AG04450 (cell line): ENCODE results near the gene PPOX. TPM values are rescaled to one million over a fixed set of nuclear protein-coding genes. Genes with fewer than 3 reads are reported as not detected.

Source experiments
- CTCF ChIA-PET: fragments of 300-600, 350-600 bp; formaldehyde crosslinking; extraction: SDS; loops from one replicate; lab custom pipeline; 2022; ENCODE audit warnings: antibody characterized with exemption, inconsistent platforms; lab: Charles Lee
- POLR2A ChIA-PET: fragments of 350-600 bp; formaldehyde crosslinking; extraction: SDS; loops from one replicate; lab custom pipeline; 2021; ENCODE audit warnings: antibody characterized with exemption, inconsistent platforms; lab: Yijun Ruan, JAX
- DNase-seq: peaks from one replicate; pipeline ENCODE4 v3.0.0-alpha.2; 2011; ENCODE audit warnings: low read depth, low spot score
- H3K27ac ChIP-seq: one replicate; pipeline ENCODE4 v1.5.1; 2012; ENCODE audit warnings: low read depth, low read length, control low read depth
- H3K27me3 ChIP-seq: one replicate; pipeline ENCODE4 v1.6.0; 2012; ENCODE audit warnings: low read length; ENCODE audit not compliant: control insufficient read depth, insufficient read depth
- H3K4me3 ChIP-seq: 2 replicates; pipeline ENCODE4 v1.5.1; 2011; ENCODE audit warnings: mild to moderate bottlenecking, low read depth, low read length, control low read depth
- H3K9me3 ChIP-seq: 2 replicates; pipeline ENCODE4 v1.5.1; 2012; ENCODE audit warnings: low read length; ENCODE audit not compliant: control insufficient read depth, insufficient read depth
- CTCF ChIP-seq: IDR thresholded peaks from 2 replicates; pipeline ENCODE4 v1.5.1; 2011; ENCODE audit warnings: low read depth, low read length, control low read depth, inconsistent platforms
- polyA plus RNA-seq: library from polyadenylated mRNA; depleted of rRNA; stranded (reverse); fragments of >200 nt; gene quantifications from 2 replicates; pipeline ENCODE4 v1.2.3, GENCODE V29; 2011

The PPOX gene
- polyA plus RNA-seq, 1 experiment: 9.8 TPM

GRCh38 chr1:161176468-161177111, 10.4 kb downstream of the PPOX start:
- no peak for DNase-seq
- CTCF ChIA-PET: interaction anchor here (0.6 to 1.9 kb wide), 4 partner anchors 11 to 145 kb away, joined by 6 to 15 read pairs (median 7); partner anchors contain the start of gene PPOX
- Histone ChIP-seq H3K9me3 (no peaks in the 10 kb centered on the region), H3K27ac (peak overlapping the region; percentile 47), H3K4me3 (peak overlapping the region; percentile 98), H3K27me3 (no peaks in the 10 kb centered on the region)
- no peak for TF ChIP-seq CTCF
- POLR2A ChIA-PET: interaction anchor here (0.7 to 1.0 kb wide), 2 partner anchors 11 to 26 kb away, joined by 3 read pairs; partner anchors contain the start of genes NDUFS2 and PPOX

- no peak for DNase-seq
- no peaks in the 10 kb centered on the region for H3K9me3 ChIP-seq
- POLR2A ChIA-PET: interaction anchor here (0.7 kb wide), 1 partner anchor 25 kb away, joined by 3 read pairs; the partner anchor contains the start of gene NDUFS2
- CTCF ChIA-PET: interaction anchor here (0.7 to 1.9 kb wide), 2 partner anchors 15 to 145 kb away, joined by 6 to 15 read pairs; no protein-coding TSS in a partner anchor
- no peak for TF ChIP-seq CTCF
- H3K27ac ChIP-seq: peak within 1 kb of the TSS; percentile 47
- H3K4me3 ChIP-seq: peak within 1 kb of the TSS; percentile 98
- no peaks in the 10 kb centered on the region for H3K27me3 ChIP-seq
These were observed 11.1 kb downstream of the PPOX start, which contains the start of gene B4GALT3 for GRCh38 chr1:161177112-161177935. Gene B4GALT3 (minus strand): TSS chr1:161177507. CDS start chr1:161176060, 1,447 bp downstream.

- ChIA-PET POLR2A (no interaction called here), CTCF (no interaction called here)
- peak overlapping the region; percentile 31 for H3K27ac ChIP-seq
- no peak for TF ChIP-seq CTCF
- no peak for DNase-seq
- no peaks in the 10 kb centered on the region for H3K27me3 ChIP-seq
- H3K4me3 ChIP-seq: peak overlapping the region; percentile 98
- no peaks in the 10 kb centered on the region for H3K9me3 ChIP-seq
These were observed 11.7 kb downstream of the PPOX start for GRCh38 chr1:161177936-161178244.

GRCh38 chr1:161179698-161180097, 13.5 kb downstream of the PPOX start:
- no peaks in the 10 kb centered on the region for H3K9me3 ChIP-seq
- POLR2A ChIA-PET: no interaction called here
- no peaks in the 10 kb centered on the region for H3K27me3 ChIP-seq
- CTCF ChIA-PET: interaction anchor here (0.9 to 5.3 kb wide), 3 partner anchors 13 to 46 kb away, joined by 3 to 42 read pairs (median 27); partner anchors contain the start of gene TOMM40L
- no peak for DNase-seq
- TF ChIP-seq CTCF: no peak
- H3K4me3 ChIP-seq: no peak overlapping the region
- H3K27ac ChIP-seq: no peak overlapping the region
